GM12873 (cell line): ENCODE data around the gene UBE2D2.

ENCODE experiments used
- TF ChIP-seq, protein P1 (sequence below): IDR thresholded peaks from 2 replicates; pipeline ENCODE4 v1.5.1; 2012; ENCODE audit warnings: low read depth, mild to moderate bottlenecking, moderate library complexity, low read length, control low read depth; ENCODE audit not compliant: insufficient read depth; ENCODE audit errors: missing control alignments

UBE2D2 gene

DNA sequence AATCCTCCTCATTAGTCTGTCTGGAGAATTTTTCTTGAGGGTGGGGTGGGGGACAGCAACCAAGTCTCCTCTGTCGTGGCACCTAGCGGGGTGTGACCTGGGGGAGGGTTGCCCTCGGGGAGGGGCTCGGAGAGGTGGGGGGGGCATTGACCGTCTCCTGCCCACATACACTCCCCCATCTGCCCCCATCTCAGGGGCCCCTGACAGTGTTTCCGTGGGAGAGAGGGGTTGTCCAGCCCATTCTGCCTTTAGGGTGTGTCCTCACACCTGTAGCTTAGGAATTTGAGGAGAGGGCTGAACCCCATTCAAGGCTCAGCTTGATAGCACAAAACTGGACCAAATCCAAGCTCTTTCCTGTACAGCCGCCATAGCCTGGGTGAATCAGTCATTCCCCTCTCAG, 81.1 kb downstream of the UBE2D2 start:
- TF ChIP-seq, protein P1, sequence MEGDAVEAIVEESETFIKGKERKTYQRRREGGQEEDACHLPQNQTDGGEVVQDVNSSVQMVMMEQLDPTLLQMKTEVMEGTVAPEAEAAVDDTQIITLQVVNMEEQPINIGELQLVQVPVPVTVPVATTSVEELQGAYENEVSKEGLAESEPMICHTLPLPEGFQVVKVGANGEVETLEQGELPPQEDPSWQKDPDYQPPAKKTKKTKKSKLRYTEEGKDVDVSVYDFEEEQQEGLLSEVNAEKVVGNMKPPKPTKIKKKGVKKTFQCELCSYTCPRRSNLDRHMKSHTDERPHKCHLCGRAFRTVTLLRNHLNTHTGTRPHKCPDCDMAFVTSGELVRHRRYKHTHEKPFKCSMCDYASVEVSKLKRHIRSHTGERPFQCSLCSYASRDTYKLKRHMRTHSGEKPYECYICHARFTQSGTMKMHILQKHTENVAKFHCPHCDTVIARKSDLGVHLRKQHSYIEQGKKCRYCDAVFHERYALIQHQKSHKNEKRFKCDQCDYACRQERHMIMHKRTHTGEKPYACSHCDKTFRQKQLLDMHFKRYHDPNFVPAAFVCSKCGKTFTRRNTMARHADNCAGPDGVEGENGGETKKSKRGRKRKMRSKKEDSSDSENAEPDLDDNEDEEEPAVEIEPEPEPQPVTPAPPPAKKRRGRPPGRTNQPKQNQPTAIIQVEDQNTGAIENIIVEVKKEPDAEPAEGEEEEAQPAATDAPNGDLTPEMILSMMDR: no peak

DNA sequence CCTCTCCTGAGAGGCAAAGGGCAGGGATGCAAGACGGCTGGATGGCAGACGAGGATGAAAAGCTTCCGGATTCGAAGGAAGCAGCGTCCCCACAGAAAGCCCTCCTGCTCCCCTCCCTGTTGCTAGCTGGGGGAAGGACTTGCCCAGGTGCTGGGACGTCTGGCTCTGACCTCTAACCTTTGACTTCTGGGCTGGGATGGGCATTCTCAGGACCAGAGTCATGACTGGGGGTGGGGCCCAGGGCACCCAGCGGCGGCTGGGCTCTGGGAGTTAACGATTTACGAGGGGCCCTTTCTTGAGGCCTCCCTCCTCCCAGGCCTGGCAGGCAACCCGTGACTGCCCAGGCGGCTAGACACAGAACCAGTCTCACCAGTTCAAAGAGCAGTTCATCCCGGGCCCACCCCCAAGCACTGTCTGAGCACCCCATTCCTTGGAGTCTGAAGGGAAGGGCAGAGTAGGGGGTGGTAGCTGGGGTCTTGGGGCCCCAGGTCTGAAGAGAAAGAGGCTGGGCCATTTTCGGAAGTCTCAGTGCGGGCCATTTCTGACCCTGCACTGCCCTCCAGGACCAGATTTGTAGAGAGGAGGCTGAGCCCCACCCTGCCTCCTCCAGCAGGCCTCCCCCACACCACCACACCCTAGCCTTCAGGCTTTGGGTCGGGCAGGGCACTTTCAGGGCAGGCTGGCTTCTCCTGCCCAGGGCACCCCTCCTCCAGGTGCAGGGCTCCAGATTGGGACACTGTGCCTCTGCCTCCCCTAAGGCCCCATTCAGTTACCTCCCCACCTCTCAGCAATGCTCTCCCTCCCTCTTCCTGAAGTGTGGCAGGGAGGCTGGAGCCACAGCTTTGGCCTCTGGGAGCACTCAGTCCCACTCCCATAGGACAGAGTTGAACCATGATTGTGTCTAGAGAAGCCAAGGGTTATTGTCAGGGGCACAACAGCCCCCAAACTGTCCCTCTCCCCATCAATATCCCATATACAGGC, 82.0 kb downstream of the UBE2D2 start:
- TF ChIP-seq, protein P1: no peak

DNA sequence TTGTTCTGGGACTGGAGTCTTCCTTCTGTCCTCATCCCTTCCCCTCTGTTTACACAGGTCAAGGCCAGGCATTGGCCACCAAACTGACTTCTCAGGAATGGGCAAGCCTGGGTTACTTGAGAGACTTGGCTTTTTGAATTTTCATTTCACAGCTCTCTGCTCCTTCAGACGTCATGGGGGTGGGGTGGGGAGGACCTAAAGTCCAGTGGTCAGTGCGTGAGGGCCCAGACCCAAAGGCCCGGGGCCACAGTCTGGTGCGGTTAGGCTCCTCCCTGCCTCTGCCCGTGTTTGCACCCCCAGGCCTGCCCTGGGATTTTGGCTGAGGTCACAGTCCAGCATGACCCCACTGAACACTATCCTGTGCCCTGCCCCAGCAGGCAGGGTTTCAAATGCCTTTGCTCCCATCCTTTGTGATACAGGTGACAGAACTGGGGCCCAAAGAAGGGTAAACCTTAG, 82.9 kb downstream of the UBE2D2 start:
- TF ChIP-seq, protein P1: no peak

DNA sequence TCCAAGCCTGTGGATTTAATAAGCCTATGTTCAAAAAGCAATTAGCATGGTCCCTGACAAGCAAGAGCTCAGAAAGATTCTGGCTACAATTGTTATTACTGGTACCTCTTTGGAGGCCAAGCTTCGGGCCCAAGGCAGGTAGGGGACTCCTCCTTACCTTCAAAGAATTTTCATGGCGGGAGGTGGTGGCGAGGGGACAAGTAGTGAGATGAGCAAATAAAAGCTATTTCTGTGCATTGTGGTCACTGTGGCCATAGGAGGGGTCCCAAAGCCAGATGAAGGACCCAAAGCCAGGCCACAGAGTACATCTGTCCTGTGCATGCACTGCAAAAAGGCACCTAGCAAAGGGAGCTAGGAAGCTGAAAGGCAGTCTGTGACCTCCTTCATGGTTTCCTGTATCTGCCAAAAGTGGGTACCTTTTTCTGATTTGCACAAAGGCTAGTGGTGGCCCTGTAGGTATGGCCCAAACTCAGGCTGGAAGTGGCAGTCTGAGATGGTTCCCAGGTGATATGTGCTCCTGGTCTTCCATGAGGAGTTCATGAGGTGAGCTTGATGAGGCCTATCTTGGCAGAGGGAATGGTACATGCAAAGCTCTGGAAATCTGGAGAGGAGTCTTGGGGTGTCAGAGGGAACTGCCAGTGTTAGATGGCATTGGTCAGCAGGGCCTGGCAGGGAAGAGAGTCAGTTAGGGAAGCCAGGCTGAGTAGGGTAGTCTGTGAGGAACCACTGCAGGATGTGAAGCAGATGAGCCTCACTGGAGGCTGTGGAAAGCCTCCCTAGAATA, 83.7 kb downstream of the UBE2D2 start:
- TF ChIP-seq, protein P1: no peak

DNA sequence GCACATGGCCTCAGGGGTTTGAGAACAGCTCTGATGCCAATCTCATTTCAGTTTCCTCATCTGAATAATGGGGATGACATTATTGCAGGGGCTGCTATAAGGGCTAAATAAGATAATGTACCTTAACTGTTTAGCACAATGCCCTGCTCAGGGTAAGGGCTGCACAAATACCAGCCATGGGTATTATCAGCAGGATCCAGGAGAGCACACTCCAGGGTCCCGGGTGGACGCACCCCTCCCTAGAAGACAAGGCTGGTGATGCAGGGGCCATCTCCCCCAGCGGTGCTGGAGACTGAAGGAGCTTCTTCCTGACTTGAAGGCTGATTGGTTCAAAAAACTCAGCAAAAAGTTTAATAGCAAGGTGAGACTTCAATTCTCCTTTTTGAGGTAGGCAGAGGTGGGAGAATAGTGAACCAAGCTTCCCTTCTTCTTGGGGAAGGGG, 84.3 kb downstream of the UBE2D2 start:
- TF ChIP-seq, protein P1: no peak

DNA sequence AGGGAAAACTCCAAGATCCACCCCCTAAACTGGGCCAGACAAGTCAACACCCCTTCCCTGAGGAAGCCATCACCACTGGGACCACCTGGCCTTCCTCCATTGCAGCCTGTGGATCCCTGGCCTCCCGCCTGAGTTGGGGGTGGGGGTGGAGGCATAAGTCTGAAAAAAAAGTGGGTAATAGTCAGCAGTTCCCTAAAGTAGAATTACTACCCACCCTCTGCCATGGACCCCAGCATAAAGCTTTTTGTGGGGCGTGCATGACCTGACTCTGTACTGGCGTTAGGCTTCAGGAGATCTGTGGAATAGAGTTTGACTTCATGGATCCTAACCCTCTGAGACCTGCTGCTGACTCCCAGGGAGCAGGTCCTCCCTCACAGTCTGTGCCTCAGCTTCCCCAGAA, 85.0 kb downstream of the UBE2D2 start:
- TF ChIP-seq, protein P1: no peak
